Breast epithelium (tissue), 3 donors: ENCODE data around the gene ASXL1.

Experiments used
- CTCF ChIP-seq, 3 donors: fragments of 450-650 bp; IDR thresholded peaks; one replicate each; pipeline ENCODE4 v1.5.1; 2016 to 2017; ENCODE audit warnings: antibody characterized with exemption in 3 of 3, mild to moderate bottlenecking in 3 of 3, moderate library complexity in 3 of 3
- POLR2A ChIP-seq: fragments of 450-650 bp; IDR thresholded peaks from one replicate; pipeline ENCODE4 v1.6.1; 2016; ENCODE audit warnings: antibody characterized with exemption, mild to moderate bottlenecking, moderate library complexity
- POLR2AphosphoS5 ChIP-seq, 3 donors: sonication (generic); formaldehyde crosslinking; IDR thresholded peaks; one replicate each; pipeline ENCODE4 v1.6.1; 2017; ENCODE audit warnings: antibody characterized with exemption in 3 of 3

GRCh38 chr20:32436968-32437367 is 78.8 kb downstream of the ASXL1 start:
- no peak for TF ChIP-seq CTCF (IDR thresholded peaks at IDR 0.05)
- no peak for TF ChIP-seq POLR2A
- no peak for TF ChIP-seq POLR2AphosphoS5 (IDR thresholded peaks at IDR 0.05)
